ENCODE data around the gene HERPUD2.

Gene HERPUD2

DNA sequence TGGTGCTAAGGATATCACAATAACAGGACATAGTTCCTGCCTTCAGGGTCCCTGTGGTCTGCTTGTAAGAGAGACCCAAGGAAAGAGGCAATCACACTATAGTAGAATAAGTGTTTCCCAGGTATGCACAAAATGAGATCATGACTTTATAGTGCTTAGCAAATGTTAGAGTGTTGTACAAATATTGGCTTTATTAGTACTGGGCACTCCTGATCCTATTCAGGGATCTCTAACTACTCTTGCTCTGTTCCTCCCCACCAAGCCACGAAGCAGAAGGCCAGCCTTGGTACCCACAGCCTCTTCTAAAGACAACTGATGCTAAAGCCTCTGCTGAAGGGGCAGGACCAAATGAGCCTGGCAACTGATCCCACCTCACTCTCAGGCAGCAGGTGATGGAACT, 75.1 kb downstream of the HERPUD2 start:
- H3K36me3 ChIP-seq (ENCODE audit: low read length), result no peaks in the 10 kb centered on the region
- no peaks in the 10 kb centered on the region for H3K9me2 ChIP-seq (replicated peaks; ENCODE audit: insufficient read depth, low read length)
- H3F3A ChIP-seq (ENCODE audit: insufficient read depth), result no peaks in the 10 kb centered on the region
- H3K4me3 ChIP-seq (ENCODE audit: insufficient read depth, low read length, poor library complexity, severe bottlenecking), result no peak overlapping the region
- no peaks in the 10 kb centered on the region for H3K79me2 ChIP-seq (ENCODE audit: insufficient read depth, low read length)
- no peaks in the 10 kb centered on the region for H3K27me3 ChIP-seq (ENCODE audit: low read length)
- TF ChIP-seq EZH2phosphoT487 (conservative IDR thresholded peaks at IDR 0.05; ENCODE audit: low read length), result no peak
- TF ChIP-seq, protein P1, sequence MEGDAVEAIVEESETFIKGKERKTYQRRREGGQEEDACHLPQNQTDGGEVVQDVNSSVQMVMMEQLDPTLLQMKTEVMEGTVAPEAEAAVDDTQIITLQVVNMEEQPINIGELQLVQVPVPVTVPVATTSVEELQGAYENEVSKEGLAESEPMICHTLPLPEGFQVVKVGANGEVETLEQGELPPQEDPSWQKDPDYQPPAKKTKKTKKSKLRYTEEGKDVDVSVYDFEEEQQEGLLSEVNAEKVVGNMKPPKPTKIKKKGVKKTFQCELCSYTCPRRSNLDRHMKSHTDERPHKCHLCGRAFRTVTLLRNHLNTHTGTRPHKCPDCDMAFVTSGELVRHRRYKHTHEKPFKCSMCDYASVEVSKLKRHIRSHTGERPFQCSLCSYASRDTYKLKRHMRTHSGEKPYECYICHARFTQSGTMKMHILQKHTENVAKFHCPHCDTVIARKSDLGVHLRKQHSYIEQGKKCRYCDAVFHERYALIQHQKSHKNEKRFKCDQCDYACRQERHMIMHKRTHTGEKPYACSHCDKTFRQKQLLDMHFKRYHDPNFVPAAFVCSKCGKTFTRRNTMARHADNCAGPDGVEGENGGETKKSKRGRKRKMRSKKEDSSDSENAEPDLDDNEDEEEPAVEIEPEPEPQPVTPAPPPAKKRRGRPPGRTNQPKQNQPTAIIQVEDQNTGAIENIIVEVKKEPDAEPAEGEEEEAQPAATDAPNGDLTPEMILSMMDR (IDR thresholded peaks at IDR 0.05; ENCODE audit: insufficient read depth, low read length, poor library complexity, severe bottlenecking), result no peak
- H3K9ac ChIP-seq (ENCODE audit: low read length), result no peak overlapping the region
- no peak overlapping the region for H3K4me2 ChIP-seq (ENCODE audit: low read depth, low read length, poor library complexity, severe bottlenecking)
- H4K20me1 ChIP-seq (ENCODE audit: low read depth, low read length), result no peaks in the 10 kb centered on the region
- no peaks in the 10 kb centered on the region for H3K9me3 ChIP-seq (ENCODE audit: insufficient read depth, low read length)
- H3K27ac ChIP-seq (ENCODE audit: low read depth, low read length), result no peak overlapping the region
- H2AFZ ChIP-seq (ENCODE audit: low read depth, low read length, severe bottlenecking), result no peak overlapping the region

DNA sequence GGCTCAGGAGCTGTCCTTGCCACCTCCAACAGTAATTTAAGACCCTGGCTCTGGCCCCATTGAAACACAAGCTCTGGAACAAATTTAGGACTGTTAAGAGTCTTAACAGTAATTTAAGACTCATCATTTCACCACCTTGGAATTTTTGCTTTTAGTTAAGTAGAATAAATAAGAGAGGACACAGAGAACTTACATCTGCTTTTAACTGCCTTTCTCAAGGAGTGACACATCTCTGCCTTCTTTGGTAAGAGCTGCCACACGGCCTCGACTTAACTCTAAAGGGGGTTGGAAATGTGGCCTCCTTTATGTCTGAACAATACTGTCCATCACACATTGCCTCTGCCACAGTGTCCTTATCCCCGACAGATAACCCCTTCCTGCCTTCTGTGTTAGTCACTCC, 77.9 kb downstream of the HERPUD2 start:
- Histone ChIP-seq H3K9me2 (replicated peaks; ENCODE audit: insufficient read depth, low read length) (no peaks in the 10 kb centered on the region), H3K27me3 (ENCODE audit: low read length) (no peaks in the 10 kb centered on the region), H3K9ac (ENCODE audit: low read length) (no peak overlapping the region), H3K4me2 (ENCODE audit: low read depth, low read length, poor library complexity, severe bottlenecking) (no peak overlapping the region), H3K36me3 (ENCODE audit: low read length) (no peaks in the 10 kb centered on the region), H3K79me2 (ENCODE audit: insufficient read depth, low read length) (no peaks in the 10 kb centered on the region), H3K4me3 (ENCODE audit: insufficient read depth, low read length, poor library complexity, severe bottlenecking) (no peak overlapping the region), H4K20me1 (ENCODE audit: low read depth, low read length) (no peaks in the 10 kb centered on the region), H3K27ac (ENCODE audit: low read depth, low read length) (no peak overlapping the region), H3F3A (ENCODE audit: insufficient read depth) (no peaks in the 10 kb centered on the region), H2AFZ (ENCODE audit: low read depth, low read length, severe bottlenecking) (no peak overlapping the region), H3K9me3 (ENCODE audit: insufficient read depth, low read length) (no peaks in the 10 kb centered on the region)
- TF ChIP-seq EZH2phosphoT487 (conservative IDR thresholded peaks at IDR 0.05; ENCODE audit: low read length), result no peak
- TF ChIP-seq, protein P1 (IDR thresholded peaks at IDR 0.05; ENCODE audit: insufficient read depth, low read length, poor library complexity, severe bottlenecking), result no peak

DNA sequence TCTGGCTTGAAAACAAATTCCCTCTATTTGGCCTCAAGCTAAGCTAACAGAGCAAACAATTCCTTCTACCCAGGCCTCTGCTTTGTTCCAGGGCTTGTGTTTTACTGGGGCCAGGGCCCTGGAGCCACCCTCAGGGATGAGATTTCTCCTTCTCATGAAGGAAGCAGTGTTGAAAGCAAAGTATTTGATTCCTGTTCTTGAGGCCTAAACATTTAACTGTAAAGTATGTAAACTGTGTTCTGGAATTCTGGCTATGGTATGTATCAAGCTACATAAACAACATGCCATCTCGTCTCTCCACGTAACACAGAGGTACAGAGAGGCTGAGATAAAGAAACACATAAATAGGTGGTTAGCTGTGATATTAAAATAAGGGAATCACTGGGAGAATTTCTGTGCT, 81.8 kb downstream of the HERPUD2 start:
- no peaks in the 10 kb centered on the region for H3F3A ChIP-seq (ENCODE audit: insufficient read depth)
- no peaks in the 10 kb centered on the region for H3K27me3 ChIP-seq (ENCODE audit: low read length)
- no peaks in the 10 kb centered on the region for H4K20me1 ChIP-seq (ENCODE audit: low read depth, low read length)
- no peaks in the 10 kb centered on the region for H3K79me2 ChIP-seq (ENCODE audit: insufficient read depth, low read length)
- no peaks in the 10 kb centered on the region for H3K36me3 ChIP-seq (ENCODE audit: low read length)
- no peak overlapping the region for H3K9ac ChIP-seq (ENCODE audit: low read length)
- no peaks in the 10 kb centered on the region for H3K9me3 ChIP-seq (ENCODE audit: insufficient read depth, low read length)
- no peaks in the 10 kb centered on the region for H3K9me2 ChIP-seq (replicated peaks; ENCODE audit: insufficient read depth, low read length)
- no peak overlapping the region for H3K4me3 ChIP-seq (ENCODE audit: insufficient read depth, low read length, poor library complexity, severe bottlenecking)
- TF ChIP-seq EZH2phosphoT487 (conservative IDR thresholded peaks at IDR 0.05; ENCODE audit: low read length), result no peak
- TF ChIP-seq, protein P1 (IDR thresholded peaks at IDR 0.05; ENCODE audit: insufficient read depth, low read length, poor library complexity, severe bottlenecking), result no peak
- no peak overlapping the region for H2AFZ ChIP-seq (ENCODE audit: low read depth, low read length, severe bottlenecking)
- H3K27ac ChIP-seq (ENCODE audit: low read depth, low read length), result no peak overlapping the region
- no peak overlapping the region for H3K4me2 ChIP-seq (ENCODE audit: low read depth, low read length, poor library complexity, severe bottlenecking)
